ENCODE results near the gene ADGRG6. TPM values are rescaled to one million over a fixed set of nuclear protein-coding genes. Genes with fewer than 3 reads are reported as not detected.
"Not testable (repeated sequence)": the region's sequence is repeated elsewhere in the genome, so short reads cannot be mapped to it uniquely, and the experiment has no call there.

Gene ADGRG6
- total RNA-seq, 4 donors from 2014 or later = 22.3 to 56.5 (median 26.0) TPM

GRCh38 chr6:142345261-142345660 lies 43.5 kb downstream of the ADGRG6 start:
- H3K9me3 ChIP-seq = no peaks in the 10 kb centered on the region
- no peak overlapping the region for H3K4me3 ChIP-seq
- no peak for DNase-seq
- H3K36me3 ChIP-seq = no peaks in the 10 kb centered on the region
- H3K27ac ChIP-seq = no peak overlapping the region
- intact Hi-C loops (cut with DNase I) = no loop called here
- no peaks in the 10 kb centered on the region for H3K27me3 ChIP-seq
- 27 to 34% methylated on average over 1 of the region's 1 CpG for WGBS, 2 donors
- TF ChIP-seq POLR2A (IDR thresholded peaks at IDR 0.05) (no peak), CTCF (IDR thresholded peaks at IDR 0.05) (no peak)
- H3K4me1 ChIP-seq = peaks cover 0 to 12% (median 0%) of the 10 kb centered on the region in 3 donors

- H3K27ac ChIP-seq; H3K27me3 ChIP-seq; H3K9me3 ChIP-seq; H3K4me3 ChIP-seq; DNase-seq; H3K36me3 ChIP-seq; intact Hi-C loops (cut with DNase I): not testable (repeated sequence)
- 69 to 86% methylated on average over 3 of the region's 3 CpGs for WGBS, 2 donors
- H3K4me1 ChIP-seq = peaks cover 0 to 12% (median 0%) of the 10 kb centered on the region in 3 donors
Observed at GRCh38 chr6:142346166-142346565, 44.4 kb downstream of the ADGRG6 start.

- 64 to 84% methylated on average over 3 of the region's 3 CpGs for WGBS, 2 donors
- peaks cover 0 to 12% (median 0%) of the 10 kb centered on the region in 3 donors for H3K4me1 ChIP-seq
- H3K4me3 ChIP-seq = no peak overlapping the region
- H3K27me3 ChIP-seq = no peaks in the 10 kb centered on the region
- DNase-seq = no peak
- TF ChIP-seq CTCF (IDR thresholded peaks at IDR 0.05) (no peak), POLR2A (IDR thresholded peaks at IDR 0.05) (no peak)
- intact Hi-C loops (cut with DNase I) = no loop called here
- no peaks in the 10 kb centered on the region for H3K9me3 ChIP-seq
- H3K27ac ChIP-seq = no peak overlapping the region
- no peaks in the 10 kb centered on the region for H3K36me3 ChIP-seq
Observed at GRCh38 chr6:142349215-142349823, 47.5 kb downstream of the ADGRG6 start.

DNA sequence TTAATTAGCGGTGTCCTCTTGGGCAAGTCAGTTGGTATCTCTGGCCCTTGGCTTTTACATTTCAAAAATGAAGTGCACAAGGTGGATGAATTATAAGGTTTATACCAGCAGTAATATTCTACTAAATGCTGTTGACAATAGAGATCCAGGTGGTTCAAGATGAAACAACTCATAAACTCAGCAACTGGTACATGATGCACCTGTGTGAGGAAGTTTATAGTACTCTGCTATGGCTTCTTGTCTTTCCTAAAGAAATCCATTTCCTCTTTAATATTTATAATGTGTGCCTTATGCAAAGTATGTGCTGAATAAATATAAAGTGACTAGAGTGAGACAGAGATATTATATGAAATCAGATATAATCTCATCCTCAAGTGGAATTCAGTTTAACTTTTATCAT lies 48.5 kb downstream of the ADGRG6 start:
- WGBS, 2 donors = 96% methylated on average over 1 of the region's 1 CpG
- TF ChIP-seq POLR2A (IDR thresholded peaks at IDR 0.05) (no peak), CTCF (IDR thresholded peaks at IDR 0.05) (no peak)
- intact Hi-C loops (cut with DNase I) = no loop called here

DNA sequence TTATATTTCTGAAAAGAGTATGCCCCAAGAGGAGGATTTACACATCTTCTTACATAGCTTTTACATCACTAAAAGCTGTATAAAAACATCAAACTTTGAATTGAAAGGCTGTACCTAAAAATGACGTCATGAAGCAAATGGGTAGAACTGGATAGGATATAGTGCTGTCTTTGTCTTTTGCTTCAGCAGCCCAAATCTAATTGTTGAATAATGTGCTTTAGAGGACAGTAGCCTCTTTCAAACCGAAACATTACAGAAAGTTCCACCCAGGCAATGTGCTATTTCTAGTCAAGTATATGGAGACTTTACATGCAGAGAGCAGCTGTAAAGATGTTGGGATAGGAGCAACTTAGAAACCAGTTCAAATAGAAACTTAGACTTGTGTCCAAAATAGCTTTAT lies 51.9 kb downstream of the ADGRG6 start:
- no peaks in the 10 kb centered on the region for H3K27me3 ChIP-seq
- TF ChIP-seq CTCF (IDR thresholded peaks at IDR 0.05) (no peak), POLR2A (IDR thresholded peaks at IDR 0.05) (no peak)
- WGBS, 2 donors = 77 to 90% methylated on average over 2 of the region's 2 CpGs

More for the DNA sequence above, 48.5 kb downstream of the ADGRG6 start:
- H3K27ac ChIP-seq = no peak overlapping the region
- no peaks in the 10 kb centered on the region for H3K36me3 ChIP-seq
- H3K27me3 ChIP-seq = no peaks in the 10 kb centered on the region
- H3K9me3 ChIP-seq = no peaks in the 10 kb centered on the region
- H3K4me1 ChIP-seq = peaks cover 0 to 8% (median 0%) of the 10 kb centered on the region in 3 donors
- no peak overlapping the region for H3K4me3 ChIP-seq
- DNase-seq = no peak

GRCh38 chr6:142354650-142355049 lies 52.8 kb downstream of the ADGRG6 start:
- H3K27ac ChIP-seq = no peak overlapping the region
- H3K4me1 ChIP-seq = peaks cover 0 to 28% (median 0%) of the 10 kb centered on the region in 3 donors
- H3K36me3 ChIP-seq = no peaks in the 10 kb centered on the region
- no peaks in the 10 kb centered on the region for H3K9me3 ChIP-seq
- H3K4me3 ChIP-seq = no peak overlapping the region
- no peak for TF ChIP-seq POLR2A (IDR thresholded peaks at IDR 0.05)
- no peak for TF ChIP-seq CTCF (IDR thresholded peaks at IDR 0.05)
- DNase-seq = no peak
- intact Hi-C loops (cut with DNase I) = no loop called here
- 91 to 95% methylated on average over 3 of the region's 3 CpGs for WGBS, 2 donors
- H3K27me3 ChIP-seq = no peaks in the 10 kb centered on the region

More for the DNA sequence above, 51.9 kb downstream of the ADGRG6 start:
- Histone ChIP-seq H3K4me1 (peaks cover 0 to 23% (median 0%) of the 10 kb centered on the region in 3 donors), H3K27ac (no peak overlapping the region), H3K36me3 (no peaks in the 10 kb centered on the region), H3K9me3 (no peaks in the 10 kb centered on the region), H3K4me3 (no peak overlapping the region)
- intact Hi-C loops (cut with DNase I) = no loop called here
- DNase-seq = no peak

All from esophagus squamous epithelium (tissue), 5 donors.